Measurements from ENCODE around the gene SENP7. TPM values are rescaled to one million over a fixed set of nuclear protein-coding genes. Genes with fewer than 3 reads are reported as not detected.

The SENP7 gene
- total RNA-seq, 2 donors from 2014 or later = 18.9 to 34.4 TPM

DNA sequence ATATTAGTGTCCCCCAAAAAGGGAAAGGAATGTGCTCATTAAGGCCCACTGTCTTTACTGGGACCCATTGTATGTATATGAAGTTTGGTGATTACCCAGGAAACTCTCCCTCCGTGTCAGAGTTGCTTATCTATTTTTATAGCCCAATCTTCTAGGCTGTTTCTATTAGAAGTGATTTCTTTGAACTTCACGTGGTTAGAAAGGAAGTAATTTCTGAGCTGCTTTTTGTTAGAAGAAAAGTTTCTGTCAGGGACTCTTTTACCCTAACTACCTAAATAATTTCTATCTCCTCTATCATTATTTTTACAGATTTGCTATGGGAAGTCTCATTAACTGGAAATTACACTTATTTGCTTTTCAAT is 17.7 kb upstream of the SENP7 start:
- peaks cover 3 to 14% of the 10 kb centered on the region in 2 donors for H3K9me3 Mint-ChIP-seq
- ATAC-seq (no peak), DNase-seq (ENCODE audit: low spot score in 2 of 2) (no peak)
- H3K27ac Mint-ChIP-seq = peak overlapping the region; percentile 9 to 75
- H3K36me3 Mint-ChIP-seq = peaks cover 0 to 23% of the 10 kb centered on the region in 2 donors

DNA sequence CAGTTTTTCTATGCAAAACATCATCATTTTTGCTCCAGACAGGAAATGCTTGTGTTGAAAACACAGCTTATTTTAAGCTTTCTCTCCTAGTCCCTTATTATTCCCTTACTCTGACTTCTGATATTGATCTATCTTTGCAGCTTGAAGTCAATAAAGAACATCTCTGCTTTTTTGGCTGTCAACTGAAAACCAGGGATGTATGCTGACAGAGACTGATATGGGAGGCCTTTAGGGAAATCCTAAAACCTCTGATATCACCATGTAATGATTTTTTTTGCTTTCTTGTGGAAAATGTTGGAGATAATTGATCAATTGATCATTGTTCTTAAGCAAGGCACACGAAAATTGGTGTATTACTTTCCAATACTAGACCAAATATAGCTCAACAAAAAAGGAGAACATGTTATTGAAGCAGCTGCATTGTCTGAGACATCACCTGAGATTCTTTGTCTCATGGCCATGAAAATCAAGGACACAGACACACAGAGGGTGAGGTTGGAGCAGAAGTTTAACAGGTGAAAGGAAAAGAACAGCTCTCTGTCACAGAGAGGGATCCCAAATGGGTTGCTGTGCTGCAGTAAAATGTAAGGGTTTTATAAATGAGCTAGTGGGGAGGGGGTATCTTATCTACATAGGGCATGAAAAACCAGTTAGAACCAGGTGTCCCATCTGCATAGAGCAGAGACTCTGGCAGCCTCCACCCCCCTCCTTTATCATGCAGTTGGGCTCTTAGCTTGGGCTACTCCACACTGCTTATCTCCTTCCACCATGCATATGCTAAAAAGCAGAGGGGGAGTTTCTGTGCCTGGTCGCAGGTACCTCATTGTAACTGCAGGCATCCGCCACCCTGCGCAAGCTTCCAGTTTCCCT is 17.0 kb upstream of the SENP7 start:
- peaks cover 3 to 26% of the 10 kb centered on the region in 2 donors for H3K36me3 Mint-ChIP-seq
- peak in 1 of 2 donors; percentile 4 for ATAC-seq
- DNase-seq (ENCODE audit: low spot score in 2 of 2) = no peak
- H3K27ac Mint-ChIP-seq = peak overlapping the region; percentile 9 to 75
- peaks cover 5 to 18% of the 10 kb centered on the region in 2 donors for H3K9me3 Mint-ChIP-seq

DNA sequence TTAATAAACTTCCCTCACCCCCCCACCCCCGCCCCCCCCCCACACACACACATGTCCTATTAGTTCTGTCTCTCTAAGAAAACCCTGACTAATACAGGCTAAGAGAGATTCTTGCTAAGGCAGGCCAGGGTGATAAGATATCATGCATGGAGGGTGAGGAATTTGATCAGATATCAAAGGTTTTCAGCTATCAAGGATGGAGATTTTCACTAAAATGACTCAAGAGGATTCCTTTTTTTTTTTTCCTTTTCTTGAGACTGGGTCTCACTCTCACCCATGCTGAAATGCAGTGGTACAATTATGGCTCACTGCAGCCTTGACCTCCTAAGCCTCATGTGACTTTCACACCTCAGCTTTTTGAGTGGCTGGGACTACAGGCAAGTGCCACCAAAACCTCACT is 14.9 kb upstream of the SENP7 start:
- no peak for ATAC-seq
- DNase-seq (ENCODE audit: low spot score in 2 of 2) = no peak
- Mint-ChIP-seq H3K36me3 (peaks cover 6 to 33% of the 10 kb centered on the region in 2 donors), H3K27ac (no peak overlapping the region), H3K9me3 (peaks cover 9 to 29% of the 10 kb centered on the region in 2 donors)

DNA sequence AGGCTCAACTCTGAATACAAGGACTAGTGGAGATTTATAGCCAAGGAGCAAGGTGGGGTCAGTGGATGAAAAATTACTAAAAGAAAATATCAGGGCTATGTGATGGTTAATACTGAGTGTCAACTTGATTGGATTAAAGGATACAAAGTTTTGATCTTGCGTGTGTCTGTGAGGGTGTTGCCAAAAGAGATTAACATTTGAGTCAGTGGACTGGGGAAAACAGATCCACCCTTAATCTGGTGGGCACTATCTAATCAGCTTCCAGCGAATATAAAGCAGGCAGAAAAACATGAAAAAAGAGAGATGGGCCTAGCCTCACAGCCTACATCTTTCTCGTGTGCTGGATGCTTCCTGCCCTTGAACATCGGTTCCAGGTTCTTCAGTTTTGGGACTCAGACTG is 14.4 kb upstream of the SENP7 start:
- peaks cover 6 to 38% of the 10 kb centered on the region in 2 donors for H3K36me3 Mint-ChIP-seq

DNA sequence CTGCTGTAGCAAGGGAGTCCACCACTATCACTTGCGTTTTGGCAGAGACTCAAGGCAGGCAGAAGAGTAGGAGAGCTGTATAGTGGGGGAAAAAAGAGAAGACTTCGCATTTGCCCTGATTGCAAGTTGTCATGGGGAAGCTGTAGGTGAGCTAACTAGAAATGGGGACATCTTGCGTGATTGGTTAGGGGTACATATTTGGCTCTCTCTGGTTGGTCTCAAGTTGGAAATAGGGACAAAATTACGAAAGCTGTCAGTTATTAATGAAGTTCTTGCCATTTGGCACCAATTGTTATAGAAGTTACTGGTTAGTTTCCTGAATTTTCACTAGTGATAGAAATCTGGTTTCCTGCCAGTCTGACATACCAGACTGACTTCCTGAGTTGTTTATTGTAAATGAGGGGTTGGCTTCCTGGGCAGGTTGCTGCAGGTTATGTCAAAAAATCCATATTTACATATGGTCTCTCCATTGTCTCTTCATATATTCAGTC is 8.2 kb upstream of the SENP7 start:
- Mint-ChIP-seq H3K27ac (peak overlapping the region; percentile 74 to 85), H3K36me3 (peaks cover 6 to 31% of the 10 kb centered on the region in 2 donors), H3K9me3 (peaks cover 5 to 15% of the 10 kb centered on the region in 2 donors)
- ATAC-seq (no peak), DNase-seq (ENCODE audit: low spot score in 2 of 2) (no peak)

More for the DNA sequence above, 14.4 kb upstream of the SENP7 start:
- DNase-seq (ENCODE audit: low spot score in 2 of 2) (no peak), ATAC-seq (no peak)
- Mint-ChIP-seq H3K27ac (no peak overlapping the region), H3K9me3 (peaks cover 9 to 29% of the 10 kb centered on the region in 2 donors)

DNA sequence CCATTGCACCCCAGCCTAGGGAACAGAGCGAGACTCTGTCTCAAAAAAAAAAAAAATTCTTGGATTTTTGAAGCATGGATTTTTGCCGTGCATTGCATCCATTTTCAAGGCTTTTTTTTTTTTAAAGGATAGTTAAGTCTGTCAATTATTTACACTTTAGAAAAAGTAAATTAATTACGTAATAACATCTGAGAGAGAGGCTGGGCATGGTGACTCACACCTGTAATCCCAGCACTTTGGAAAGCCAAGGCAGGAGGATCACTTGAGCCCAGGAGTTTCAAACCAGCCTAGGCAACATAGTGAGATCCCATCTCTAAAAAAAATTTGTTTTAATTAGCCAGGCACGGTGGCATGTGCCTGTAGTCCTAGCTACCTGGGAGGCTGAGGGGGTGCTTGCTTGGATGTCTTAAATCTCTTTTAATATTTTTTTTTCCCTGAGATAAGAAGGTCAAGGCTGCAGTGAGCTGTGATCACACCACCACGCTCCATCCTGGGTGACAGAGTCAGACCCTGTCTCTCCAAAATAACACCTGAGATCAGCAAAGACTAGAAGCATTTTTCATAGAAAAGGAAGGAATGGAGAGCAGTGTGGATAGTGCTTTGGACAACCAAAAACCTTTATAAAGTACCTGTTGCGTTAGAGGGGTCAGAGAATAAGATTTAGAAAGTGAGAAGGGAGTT is 6.8 kb upstream of the SENP7 start:
- peaks cover 1 to 26% of the 10 kb centered on the region in 2 donors for H3K36me3 Mint-ChIP-seq
- peaks cover 1 to 9% of the 10 kb centered on the region in 2 donors for H3K9me3 Mint-ChIP-seq
- no peak for ATAC-seq

DNA sequence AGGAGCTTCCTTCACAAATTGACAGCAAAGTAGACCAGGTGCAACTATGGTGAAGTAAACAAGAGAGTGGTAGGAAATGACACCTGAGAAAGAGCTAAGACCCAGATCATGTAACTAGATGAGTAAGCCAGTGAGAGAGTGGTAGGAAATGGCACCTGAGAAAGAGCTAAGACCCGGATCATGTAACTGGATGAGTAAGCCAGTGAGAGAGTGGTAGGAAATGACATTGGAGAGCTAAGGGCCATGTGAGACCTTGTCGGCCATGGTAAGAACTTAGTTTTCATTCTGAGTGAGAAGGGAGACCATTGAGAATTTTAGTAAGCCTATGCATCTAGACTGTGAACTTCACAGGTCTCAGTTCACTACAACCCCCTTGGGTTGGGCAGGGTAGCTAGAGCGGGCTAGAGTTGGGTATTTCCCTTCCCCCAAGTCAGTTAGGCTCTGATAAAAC is 5.4 kb upstream of the SENP7 start:
- Mint-ChIP-seq H3K36me3 (peaks cover 0 to 22% of the 10 kb centered on the region in 2 donors), H3K9me3 (no peaks in the 10 kb centered on the region), H3K27ac (peak overlapping the region; percentile 94 to 95)
- ATAC-seq (peak; percentile 96 to 97), DNase-seq (ENCODE audit: low spot score in 2 of 2) (peak; percentile 67 to 69)

More for the DNA sequence above, 6.8 kb upstream of the SENP7 start:
- no peak for DNase-seq (ENCODE audit: low spot score in 2 of 2)
- peak overlapping the region; percentile 86 to 94 for H3K27ac Mint-ChIP-seq

DNA sequence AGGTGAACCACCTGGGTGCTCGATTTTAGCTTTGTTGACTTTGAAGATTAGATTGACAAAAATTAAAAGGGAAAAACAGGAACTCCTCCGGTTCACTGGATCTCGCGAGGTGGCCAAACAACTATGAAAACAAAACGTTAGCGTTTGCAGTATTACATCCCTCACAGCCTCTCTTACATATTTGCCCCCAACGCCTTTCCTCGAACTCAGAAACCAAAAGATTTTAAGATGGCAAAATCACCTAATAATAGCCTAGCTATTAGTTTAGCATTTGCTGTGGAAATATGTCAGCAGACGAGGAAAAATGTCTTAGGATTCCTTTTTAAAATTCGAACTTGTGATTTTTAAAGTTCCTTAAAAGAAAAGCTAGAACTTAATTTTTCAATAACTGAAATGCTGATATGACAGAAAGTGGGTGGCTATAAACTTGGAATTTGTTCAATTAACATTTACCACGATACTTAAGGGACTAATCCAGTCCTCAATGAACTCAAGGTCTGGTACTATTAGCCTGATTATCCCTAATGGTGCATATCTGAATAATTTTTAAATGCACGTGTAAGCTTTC is 491 bp upstream of the SENP7 start:
- no peak for DNase-seq (ENCODE audit: low spot score in 2 of 2)
- Mint-ChIP-seq H3K9me3 (no peaks in the 10 kb centered on the region), H3K36me3 (peaks cover 8 to 9% of the 10 kb centered on the region in 2 donors), H3K27ac (peak overlapping the region; percentile 97 to 99)
- ATAC-seq = peak; percentile 5 to 17

DNA sequence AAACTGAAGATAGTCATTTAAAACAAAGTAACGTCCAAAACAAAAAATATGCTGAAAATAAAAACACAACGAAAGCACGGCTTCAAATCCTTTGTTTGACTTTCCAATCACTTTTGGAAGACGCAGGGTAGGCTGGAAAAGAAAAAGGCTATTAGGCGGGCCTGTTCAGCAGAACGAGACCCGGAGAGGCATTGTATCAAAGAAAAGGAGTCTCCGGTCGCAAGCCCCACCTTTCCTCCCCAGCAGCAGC is 691 bp downstream of the SENP7 start:
- ATAC-seq (peak in 1 of 2 donors; percentile 62), DNase-seq (ENCODE audit: low spot score in 2 of 2) (no peak)
- no peaks in the 10 kb centered on the region for H3K9me3 Mint-ChIP-seq
- H3K27ac Mint-ChIP-seq = peak overlapping the region; percentile 97 to 99
- H3K36me3 Mint-ChIP-seq = peaks cover 8 to 9% of the 10 kb centered on the region in 2 donors

DNA sequence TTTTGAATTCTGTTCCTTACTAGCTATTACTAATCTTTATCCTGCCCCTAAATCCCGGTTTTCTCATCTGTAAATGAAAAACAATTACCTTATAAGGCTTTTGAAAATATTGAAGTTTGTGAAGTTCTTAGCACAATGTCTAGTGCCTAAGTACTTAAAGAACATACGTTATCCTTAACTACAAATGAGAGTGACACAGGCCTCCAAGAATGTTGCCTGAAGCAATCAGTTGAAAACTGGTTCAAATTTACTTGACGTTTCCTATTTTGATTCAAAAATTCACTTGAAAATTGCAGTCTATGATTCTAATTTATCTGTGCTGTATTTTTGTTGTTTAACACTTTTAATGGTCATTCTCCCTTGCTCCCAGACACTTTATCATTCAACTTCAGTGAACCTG is 3.2 kb downstream of the SENP7 start:
- DNase-seq (ENCODE audit: low spot score in 2 of 2) = no peak
- no peak for ATAC-seq
- Mint-ChIP-seq H3K9me3 (no peaks in the 10 kb centered on the region), H3K36me3 (peaks cover 8 to 9% of the 10 kb centered on the region in 2 donors), H3K27ac (no peak overlapping the region)

DNA sequence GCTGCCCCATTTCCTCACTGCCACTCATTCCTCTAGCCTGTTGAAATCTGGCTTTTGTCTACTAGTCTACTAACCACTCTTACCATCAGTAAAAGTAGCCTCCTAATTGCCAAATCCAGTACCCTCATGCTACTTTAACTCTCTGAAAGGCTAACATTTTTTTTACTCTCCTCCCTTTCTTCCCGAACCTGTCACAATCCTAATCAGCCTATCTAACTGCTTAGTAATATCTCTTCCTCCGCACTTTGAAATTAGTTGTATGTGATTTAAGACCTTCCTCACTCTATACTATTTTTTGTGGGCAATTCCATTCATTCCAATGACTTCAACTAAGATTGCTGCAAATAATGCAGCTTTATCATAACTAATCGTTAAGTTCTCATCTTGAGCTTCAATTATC is 3.7 kb downstream of the SENP7 start:
- H3K9me3 Mint-ChIP-seq = no peaks in the 10 kb centered on the region
- H3K36me3 Mint-ChIP-seq = peaks cover 8 to 9% of the 10 kb centered on the region in 2 donors
- ATAC-seq = no peak
- DNase-seq (ENCODE audit: low spot score in 2 of 2) = no peak
- H3K27ac Mint-ChIP-seq = no peak overlapping the region

DNA sequence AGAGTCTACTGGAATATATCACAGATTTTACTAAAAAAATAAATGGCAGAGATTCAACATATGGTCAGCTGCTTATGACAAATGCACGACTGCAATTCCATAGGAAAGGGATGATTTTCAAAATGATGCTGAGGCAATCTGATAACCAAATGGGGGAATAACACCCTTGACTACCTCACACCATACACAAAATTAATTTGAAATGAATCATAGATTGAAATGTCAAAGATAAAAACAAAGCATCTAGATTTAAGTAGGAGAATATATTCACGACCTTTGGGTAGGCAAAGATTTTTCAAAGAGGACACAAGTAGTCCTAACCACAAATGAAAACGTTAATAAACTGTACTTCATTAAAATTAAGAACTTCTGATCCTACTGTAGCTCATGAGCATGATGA is 11.2 kb downstream of the SENP7 start:
- peak in 1 of 2 donors; percentile 44 for ATAC-seq
- DNase-seq (ENCODE audit: low spot score in 2 of 2) = no peak
- Mint-ChIP-seq H3K9me3 (no peaks in the 10 kb centered on the region), H3K27ac (peak overlapping the region in 1 of 2 donors; percentile 19), H3K36me3 (peaks cover 4 to 20% of the 10 kb centered on the region in 2 donors)

DNA sequence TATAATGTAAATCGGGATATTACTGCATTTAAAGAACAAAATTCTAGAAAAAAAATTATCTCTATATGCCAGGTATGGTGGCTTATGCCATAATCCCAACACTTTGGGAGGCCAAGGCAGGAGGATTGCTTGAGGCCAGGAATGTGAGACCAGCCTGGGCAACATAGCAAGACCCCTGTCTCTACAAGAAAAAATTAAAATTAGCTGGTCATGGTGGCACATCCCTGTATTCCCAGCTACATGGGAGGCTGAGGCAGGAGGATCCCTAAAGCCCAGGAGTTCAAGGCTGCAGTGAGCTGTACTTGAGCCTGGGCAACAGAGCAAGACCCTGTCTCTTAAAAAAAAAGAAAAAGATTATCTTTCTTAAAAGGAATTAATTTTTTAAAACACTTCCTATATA is 12.8 kb downstream of the SENP7 start:
- Mint-ChIP-seq H3K9me3 (no peaks in the 10 kb centered on the region), H3K36me3 (peaks cover 4 to 20% of the 10 kb centered on the region in 2 donors), H3K27ac (no peak overlapping the region)
- DNase-seq (ENCODE audit: low spot score in 2 of 2) = no peak
- no peak for ATAC-seq

DNA sequence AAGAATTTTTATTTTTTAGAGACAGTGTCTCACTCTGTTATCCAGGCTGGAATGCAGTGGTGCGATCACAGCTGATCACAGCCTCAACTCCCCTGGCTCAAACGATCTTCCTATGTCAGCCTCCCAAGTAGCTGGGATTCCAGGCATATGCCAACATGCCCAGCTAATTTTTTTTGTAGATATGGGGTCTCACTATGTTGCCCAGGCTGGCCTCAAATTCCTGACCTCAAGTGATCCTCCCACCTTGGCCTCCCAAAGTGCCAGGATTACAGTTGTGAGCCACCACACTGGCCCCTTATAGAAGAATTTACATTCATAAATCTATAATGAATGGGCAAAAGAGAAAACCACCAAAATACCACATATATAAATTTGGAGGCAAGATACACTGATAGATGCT is 15.2 kb downstream of the SENP7 start:
- ATAC-seq = no peak
- Mint-ChIP-seq H3K27ac (peak overlapping the region in 1 of 2 donors; percentile 85), H3K36me3 (peaks cover 4 to 18% of the 10 kb centered on the region in 2 donors), H3K9me3 (no peaks in the 10 kb centered on the region)
- no peak for DNase-seq (ENCODE audit: low spot score in 2 of 2)

DNA sequence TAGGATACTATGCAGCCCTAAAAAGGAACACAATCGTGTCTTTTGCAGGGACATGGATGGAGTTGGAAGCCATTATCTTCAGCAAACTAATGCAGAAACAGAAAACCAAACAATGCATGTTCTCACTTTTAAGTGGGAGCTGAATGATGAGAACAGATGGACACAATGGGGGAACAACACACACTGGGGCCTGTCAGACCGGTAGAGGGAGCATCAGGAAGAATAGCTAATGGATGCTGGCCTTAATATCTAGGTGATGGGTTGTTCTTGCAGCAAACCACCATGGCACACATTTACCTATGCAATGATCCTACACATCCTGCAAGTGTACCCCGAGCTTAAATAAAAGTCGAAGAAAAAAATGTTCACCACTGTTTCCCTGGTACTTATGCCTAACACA is 17.5 kb downstream of the SENP7 start:
- Mint-ChIP-seq H3K27ac (no peak overlapping the region), H3K9me3 (no peaks in the 10 kb centered on the region)
- no peak for ATAC-seq

DNA sequence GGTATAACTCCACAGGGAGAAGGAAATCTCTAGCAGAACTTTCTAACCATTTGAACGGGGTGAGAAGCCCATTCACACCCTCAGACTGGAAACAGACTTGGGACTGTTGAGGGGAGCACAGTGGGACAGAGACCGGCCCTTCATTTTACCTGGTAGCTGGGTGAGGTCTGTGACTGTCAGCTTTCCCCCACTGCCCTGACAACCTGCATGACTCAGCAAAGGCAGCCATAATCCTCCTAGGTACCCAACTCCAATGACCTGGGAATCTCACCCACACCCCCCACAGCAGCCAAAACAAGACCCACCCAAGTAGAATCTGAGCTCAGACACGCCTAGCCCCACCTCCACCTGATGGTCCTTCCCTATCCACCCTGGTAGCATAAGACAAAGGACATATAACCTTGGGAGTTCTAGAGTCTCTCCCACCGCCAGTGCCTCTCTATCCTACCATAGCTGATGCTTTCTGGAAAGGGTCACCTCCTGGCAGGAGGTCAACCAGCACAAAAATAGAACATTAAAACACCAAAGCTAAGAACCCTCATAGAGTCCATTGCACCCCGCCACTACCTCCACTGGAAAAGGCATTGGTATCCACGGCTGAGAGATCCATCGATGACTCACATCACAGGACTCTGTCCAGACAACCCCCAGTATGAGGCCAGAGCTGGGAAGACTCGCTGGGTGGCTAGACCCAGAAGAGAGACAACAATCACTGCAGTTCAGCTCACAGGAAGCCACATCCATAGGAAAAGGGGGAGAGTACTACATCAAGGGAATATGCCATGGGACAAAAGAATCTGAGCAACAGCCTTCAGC is 28.0 kb downstream of the SENP7 start:
- DNase-seq (ENCODE audit: low spot score in 2 of 2) (no peak), ATAC-seq (no peak)
- Mint-ChIP-seq H3K9me3 (peaks cover 4 to 16% of the 10 kb centered on the region in 2 donors), H3K36me3 (peaks cover 15 to 42% of the 10 kb centered on the region in 2 donors), H3K27ac (peak overlapping the region; percentile 73 to 76)

More for the DNA sequence above, 17.5 kb downstream of the SENP7 start:
- H3K36me3 Mint-ChIP-seq = peaks cover 8 to 24% of the 10 kb centered on the region in 2 donors
- no peak for DNase-seq (ENCODE audit: low spot score in 2 of 2)
